HG03097 (cell line): ENCODE results near the gene MUCL1.
"Not testable (repeated sequence)": the region's sequence is repeated elsewhere in the genome, so short reads cannot be mapped to it uniquely, and the experiment has no call there.

Experiments
- ATAC-seq: cut with Tn5 transposase; IDR thresholded peaks from one replicate; pipeline ENCODE4 v1.9.1; 2021; ENCODE audit not compliant: unreplicated experiment, low FRiP score

MUCL1 gene, protein sequence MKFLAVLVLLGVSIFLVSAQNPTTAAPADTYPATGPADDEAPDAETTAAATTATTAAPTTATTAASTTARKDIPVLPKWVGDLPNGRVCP

GRCh38 chr12:54853933-54854538, at the start of gene MUCL1:
MUCL1 (plus strand) TSS chr12:54854516; CDS start chr12:54854583, 67 bp downstream.
- peak; percentile 93 for ATAC-seq

DNA sequence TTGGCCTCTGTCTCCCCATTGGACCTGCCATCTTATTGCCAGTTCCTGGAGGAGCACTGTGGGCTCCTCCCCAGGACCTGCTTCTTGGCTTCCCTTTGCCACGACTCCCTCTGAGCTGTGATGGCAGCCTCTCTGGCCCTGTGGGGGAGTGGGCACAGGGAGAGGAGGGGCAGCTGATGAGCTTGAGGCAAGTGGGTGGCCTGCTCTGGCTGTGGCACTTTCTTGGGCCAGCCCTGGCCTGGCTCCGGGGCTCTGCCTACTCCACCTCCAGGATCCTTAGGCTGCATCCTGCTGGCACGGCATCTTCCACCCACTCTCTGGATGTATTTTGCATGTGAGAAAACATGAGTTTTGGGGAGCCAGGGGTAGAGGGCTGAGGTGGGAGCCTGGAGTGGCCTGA, 32.6 kb upstream of the MUCL1 start:
- ATAC-seq = no peak

DNA sequence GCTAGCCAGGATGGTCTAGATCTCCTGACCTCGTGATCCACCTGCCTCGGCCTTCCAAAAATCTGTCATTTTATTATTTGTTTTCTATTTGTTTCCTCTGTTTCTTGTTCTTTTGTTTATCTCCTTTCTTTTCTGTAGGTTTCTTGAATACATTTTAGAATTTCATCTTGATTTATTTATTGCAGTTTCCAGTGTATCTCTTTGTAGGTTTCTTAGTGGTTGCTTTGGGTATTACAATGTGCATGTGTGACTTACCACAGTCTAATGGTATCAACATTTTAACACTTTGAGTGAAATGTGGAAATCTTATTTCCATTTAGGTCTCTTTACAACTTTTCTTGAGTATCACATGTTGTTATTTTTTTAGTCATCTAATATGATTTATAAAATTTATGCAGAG, 29.9 kb upstream of the MUCL1 start:
- ATAC-seq = no peak

- ATAC-seq = no peak
These were observed 24.8 kb upstream of the MUCL1 start for GRCh38 chr12:54829511-54829910.

DNA sequence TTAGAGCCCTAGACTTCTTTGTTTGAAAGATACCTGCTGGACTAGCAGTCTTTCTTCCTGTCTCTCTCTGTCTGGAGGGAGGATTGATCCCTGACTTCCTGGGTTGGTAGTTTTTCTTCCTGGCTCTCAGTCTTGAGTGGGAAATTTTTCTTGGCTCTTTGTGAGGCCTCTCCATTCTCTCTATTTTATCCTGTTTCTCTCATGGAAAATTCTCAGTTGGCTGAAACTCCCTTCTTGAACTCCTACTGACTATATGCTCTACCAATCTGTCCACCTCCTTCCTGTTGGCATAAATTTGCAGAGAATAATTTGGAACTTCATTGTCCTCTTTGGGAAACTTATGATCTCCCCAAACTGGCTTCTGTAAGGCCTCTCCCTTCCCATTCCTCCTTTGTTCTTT, 24.1 kb upstream of the MUCL1 start:
- ATAC-seq = no peak

- no peak for ATAC-seq
These were observed 22.7 kb upstream of the MUCL1 start for GRCh38 chr12:54831631-54832030.

- ATAC-seq = no peak
These were observed 14.0 kb upstream of the MUCL1 start for GRCh38 chr12:54840244-54840865.

DNA sequence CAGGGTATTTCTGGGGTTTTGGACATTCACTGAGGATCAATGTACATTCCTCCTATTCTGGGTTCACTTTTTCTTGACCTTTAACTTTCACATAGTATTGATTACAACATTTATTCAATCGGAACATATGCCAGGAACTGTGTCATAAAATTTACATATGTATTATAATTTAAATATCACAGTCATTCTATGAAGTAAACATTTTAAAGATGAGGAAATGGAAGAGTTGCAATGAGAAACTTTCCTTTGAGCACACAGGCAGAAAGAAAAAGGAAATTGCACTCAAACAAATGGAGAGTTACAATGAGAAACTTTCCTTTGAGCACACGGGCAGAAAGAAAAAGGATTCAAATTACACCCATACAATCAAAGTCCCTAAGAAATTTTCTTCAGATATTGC, 3.1 kb downstream of the MUCL1 start:
- no peak for ATAC-seq

GRCh38 chr12:54858562-54858961, 4.2 kb downstream of the MUCL1 start:
- ATAC-seq = no peak

DNA sequence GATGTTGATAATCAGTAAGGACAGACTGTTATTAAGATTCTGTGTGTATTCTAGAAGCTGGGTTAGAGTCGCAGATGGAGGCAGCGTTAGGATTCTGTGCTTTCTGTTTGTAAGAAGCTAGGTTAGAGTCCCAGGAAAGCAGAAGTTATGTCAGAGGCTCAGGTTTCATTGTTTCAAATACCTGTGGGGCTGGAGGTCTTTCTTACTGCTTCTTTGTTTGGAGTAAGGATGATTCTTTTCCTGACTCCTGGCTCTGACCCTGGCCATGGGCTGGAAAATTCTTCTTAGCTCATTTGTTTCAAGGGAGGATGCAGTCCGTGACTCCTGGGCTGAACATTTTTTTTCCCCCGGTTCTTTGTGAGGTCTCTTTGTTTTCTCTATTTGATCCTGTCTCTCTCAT, 5.2 kb downstream of the MUCL1 start:
- no peak for ATAC-seq

GRCh38 chr12:54861927-54862326, 7.6 kb downstream of the MUCL1 start:
- ATAC-seq = no peak

- ATAC-seq = no peak
These were observed 9.8 kb downstream of the MUCL1 start for GRCh38 chr12:54863948-54864618.

GRCh38 chr12:54865683-54866324, 11.5 kb downstream of the MUCL1 start:
- ATAC-seq = no peak

DNA sequence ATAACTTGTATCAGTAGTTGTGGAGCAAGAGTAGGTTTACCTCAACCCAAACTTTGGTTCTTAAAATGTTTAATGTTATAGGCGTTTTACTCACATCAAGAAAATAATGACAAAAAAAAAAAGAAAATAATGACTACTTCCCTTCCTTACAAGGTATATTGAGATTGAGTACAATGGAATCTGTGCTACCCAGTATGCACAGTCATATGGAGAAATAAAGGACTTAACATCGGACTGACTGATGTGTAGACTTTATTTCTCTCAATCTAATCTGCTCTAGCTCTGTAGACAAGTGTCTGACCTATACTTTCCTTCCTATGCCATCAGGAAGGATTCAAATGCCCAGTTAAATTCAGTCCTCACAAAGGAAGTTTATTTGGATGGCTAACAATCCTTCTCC, 14.4 kb downstream of the MUCL1 start:
- ATAC-seq = no peak

DNA sequence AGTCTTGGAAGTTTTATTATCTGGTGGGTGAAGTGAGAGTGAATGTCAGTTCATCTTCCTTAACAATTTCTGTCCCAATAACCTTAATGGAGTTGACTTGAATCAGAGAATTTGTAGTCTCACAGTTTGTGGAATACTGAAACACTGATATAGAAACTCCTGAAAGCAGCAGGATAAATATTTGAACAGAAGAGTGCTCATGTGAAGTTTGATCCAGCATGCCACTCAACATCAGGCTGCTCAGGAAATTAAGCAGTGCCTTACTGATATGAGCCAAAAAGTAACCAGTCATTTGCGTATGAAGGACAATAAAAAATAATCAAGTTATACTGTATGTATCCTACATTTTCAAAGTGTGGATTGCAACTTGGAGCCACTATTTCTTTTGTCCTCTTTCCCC, 15.7 kb downstream of the MUCL1 start:
- ATAC-seq = no peak

GRCh38 chr12:54870617-54871016, 16.3 kb downstream of the MUCL1 start:
- ATAC-seq = no peak

- no peak for ATAC-seq
These were observed 24.8 kb downstream of the MUCL1 start for GRCh38 chr12:54879150-54879549.

GRCh38 chr12:54879579-54879978, 25.3 kb downstream of the MUCL1 start:
- no peak for ATAC-seq

- no peak for ATAC-seq
These were observed 27.8 kb downstream of the MUCL1 start for GRCh38 chr12:54882079-54882478.

DNA sequence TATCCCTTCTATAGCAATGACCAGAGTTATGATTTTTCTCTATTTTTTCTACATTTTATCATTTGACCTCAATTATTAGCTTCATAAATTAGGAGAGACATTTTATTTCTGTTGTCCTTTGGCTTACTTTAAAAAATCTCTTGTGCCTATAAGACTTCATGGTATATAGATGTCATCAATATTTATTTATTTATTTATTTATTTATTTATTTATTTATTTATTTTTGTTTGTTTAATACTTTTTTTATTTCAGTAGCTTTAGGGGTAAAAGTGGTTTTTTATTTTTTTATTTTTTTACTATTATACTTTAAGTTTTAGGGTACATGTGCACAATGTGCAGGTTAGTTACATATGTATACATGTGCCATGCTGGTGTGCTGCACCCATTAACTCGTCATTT, 28.3 kb downstream of the MUCL1 start:
- not testable (repeated sequence) for ATAC-seq

GRCh38 chr12:54888428-54888827, 34.1 kb downstream of the MUCL1 start:
- not testable (repeated sequence) for ATAC-seq
